Spleen (tissue), 11 donors: ENCODE data around the gene CAGE1. TPM values are rescaled to one million over a fixed set of nuclear protein-coding genes. Genes with fewer than 3 reads are reported as not detected.
A peak's percentile ranks its signal among the peaks of the same experiment; 100 is the strongest.

Experiments used
- DNase-seq: peaks from one replicate; pipeline ENCODE4 v3.0.0-alpha.2; 2020
- H3K27ac ChIP-seq, 8 donors: fragments of 200-600 bp; sonication (generic) in 7 of 8; 1 replicate in 4 of 8; 2 replicates in 4 of 8; pipeline versions ENCODE4 v1.5.0 to v1.8.0; 2016 to 2021; ENCODE audit warnings: inconsistent platforms in 4 of 8, mild to moderate bottlenecking in 4 of 8, moderate library complexity in 1 of 8
- H3K27me3 ChIP-seq, 7 donors: fragments of 200-600 bp; sonication (generic) in 6 of 7; replicated peaks in 1 of 7; 1 replicate in 4 of 7; 2 replicates in 3 of 7; pipeline versions ENCODE4 v1.5.0 to v1.8.0; 2016 to 2021; ENCODE audit warnings: inconsistent platforms in 3 of 7, mild to moderate bottlenecking in 1 of 7
- H3K36me3 ChIP-seq, 6 donors: fragments of 200-600 bp; sonication (generic) in 5 of 6; 1 replicate in 4 of 6; 2 replicates in 2 of 6; pipeline versions ENCODE4 v1.5.0 to v1.8.0; 2016 to 2021; ENCODE audit warnings: inconsistent platforms in 2 of 6
- H3K4me1 ChIP-seq, 6 donors: fragments of 200-600 bp; sonication (generic) in 5 of 6; 1 replicate in 3 of 6; 2 replicates in 3 of 6; pipeline versions ENCODE4 v1.5.0 to v1.8.0; 2016 to 2021; ENCODE audit warnings: inconsistent platforms in 3 of 6
- H3K4me3 ChIP-seq, 8 donors: fragments of 200-600 bp; sonication (generic) in 7 of 8; 1 replicate in 4 of 8; 2 replicates in 4 of 8; pipeline versions ENCODE4 v1.5.0 to v1.8.0; 2016 to 2021; ENCODE audit warnings: inconsistent platforms in 4 of 8, mild to moderate bottlenecking in 4 of 8, moderate library complexity in 2 of 8
- H3K9me3 ChIP-seq, 8 donors: fragments of 200-600 bp; sonication (generic) in 7 of 8; 1 replicate in 4 of 8; 2 replicates in 4 of 8; pipeline versions ENCODE4 v1.5.0 to v1.8.0; 2016 to 2021; ENCODE audit warnings: inconsistent platforms in 4 of 8
- CTCF ChIP-seq, 11 experiments: fragments of 200-600 bp in 7 of 11; fragments of 450-650 bp in 4 of 11; sonication (generic) in 4 of 11; IDR thresholded peaks in 8 of 11; conservative IDR thresholded peaks in 3 of 11; 1 replicate in 7 of 11; 2 replicates in 4 of 11; pipeline versions ENCODE4 v1.4.0 to v1.8.0; 2016 to 2021; ENCODE audit warnings: antibody characterized with exemption in 11 of 11, inconsistent platforms in 4 of 11, mild to moderate bottlenecking in 1 of 11
- POLR2A ChIP-seq, 3 donors: fragments of 450-650 bp; IDR thresholded peaks; one replicate each; pipeline ENCODE4 v1.5.1; 2017; ENCODE audit warnings: antibody characterized with exemption in 3 of 3, mild to moderate bottlenecking in 1 of 3
- POLR2AphosphoS5 ChIP-seq, 3 donors: sonication (generic); formaldehyde crosslinking; IDR thresholded peaks; one replicate each; pipeline ENCODE4 v1.5.1; 2017; ENCODE audit warnings: antibody characterized with exemption in 3 of 3
- WGBS, 5 donors: extraction: QIAGEN DNeasy Blood & Tissue Kit in 3 of 5; methylation state at CpG; one replicate each; pipeline versions ENCODE4 v1.1.5 to v1.1.7; 2013 to 2018; 5-methylcytosine and 5-hydroxymethylcytosine counted together
- intact Hi-C: fragments of 100-400 bp; cut with DNase I; formaldehyde crosslinking; loops from one replicate; pipeline ENCODE4 v1.15.0; 2023; ENCODE audit warnings: low total_unique reads
- polyA plus RNA-seq, 3 donors: library from polyadenylated mRNA; stranded (reverse); fragments of 200-250 nt; gene quantifications; one replicate each; pipeline ENCODE4 v1.2.1, GENCODE V29; 2013
- total RNA-seq, 7 donors: library from RNA; depleted of rRNA in 3 of 7; stranded (reverse); fragments of >200 nt in 3 of 7; fragmentation: NEBNext Ultra II Directional in 4 of 7; extraction: Animal tissue kit (Norgen Biotek cat#: 25700) in 4 of 7; gene quantifications; one replicate each; pipeline versions ENCODE4 v1.1.0 to v1.2.1, GENCODE V29; 2016 to 2021
- donor health status: healthy with polysubstance abuse.
- donor health status: DM: no; HTN: no; CAD: no; lungs with moderate emphysema.
- donor health status: DM: no; HTN: no; CAD: no.
- donor health status: Bipolar disorder and iron deficiency.
- donor health status: healthy.
- donor health status: DM: no; HTN: no; CAD: no.
- donor health status: DM: yes; HTN: yes; CAD: no.

Gene CAGE1
- total and polyA plus RNA-seq, 10 donors = not detected

- intact Hi-C loops = no loop called here
- TF ChIP-seq POLR2AphosphoS5 (IDR thresholded peaks at IDR 0.05) = no peak
- no peak for TF ChIP-seq POLR2A (IDR thresholded peaks at IDR 0.05)
- no peak for TF ChIP-seq CTCF (IDR thresholded peaks at IDR 0.05 in 8 of 11, conservative IDR thresholded peaks at IDR 0.05 in 3 of 11)
- no peak for DNase-seq
- Histone ChIP-seq H3K9me3 (peaks cover 0 to 15% (median 0%) of the 10 kb centered on the region in 8 donors), H3K4me1 (peaks cover 5 to 42% (median 21%) of the 10 kb centered on the region in 6 donors), H3K27me3 (peaks cover 0 to 3% (median 0%) of the 10 kb centered on the region in 7 donors), H3K27ac (no peak overlapping the region), H3K36me3 (no peaks in the 10 kb centered on the region), H3K4me3 (no peak overlapping the region)
- 69 to 79% (median 73%) methylated on average over 1 of the region's 1 CpG for WGBS, 5 donors
Observed at GRCh38 chr6:7434672-7435071, 45.1 kb upstream of the CAGE1 start.

- peaks cover 0 to 6% (median 0%) of the 10 kb centered on the region in 7 donors for H3K27me3 ChIP-seq
- DNase-seq = no peak
- H3K9me3 ChIP-seq = peaks cover 0 to 15% (median 0%) of the 10 kb centered on the region in 8 donors
- peaks cover 0 to 26% (median 15%) of the 10 kb centered on the region in 6 donors for H3K4me1 ChIP-seq
- intact Hi-C loops = no loop called here
- H3K4me3 ChIP-seq = no peak overlapping the region
- TF ChIP-seq CTCF (IDR thresholded peaks at IDR 0.05 in 8 of 11, conservative IDR thresholded peaks at IDR 0.05 in 3 of 11) (no peak), POLR2AphosphoS5 (IDR thresholded peaks at IDR 0.05) (peak in 2 of 3 donors; percentile 8 to 44)
- no peaks in the 10 kb centered on the region for H3K36me3 ChIP-seq
- WGBS, 5 donors = 70 to 77% (median 75%) methylated on average over 5 of the region's 5 CpGs
- H3K27ac ChIP-seq = no peak overlapping the region
Observed at GRCh38 chr6:7433121-7433617, 43.6 kb upstream of the CAGE1 start.

- intact Hi-C loops = no loop called here
- DNase-seq = no peak
- Histone ChIP-seq H3K27me3 (peaks cover 0 to 6% (median 0%) of the 10 kb centered on the region in 7 donors), H3K4me3 (no peak overlapping the region), H3K36me3 (no peaks in the 10 kb centered on the region), H3K27ac (no peak overlapping the region), H3K9me3 (peaks cover 0 to 15% (median 0%) of the 10 kb centered on the region in 8 donors), H3K4me1 (peaks cover 0 to 25% (median 15%) of the 10 kb centered on the region in 6 donors)
- TF ChIP-seq CTCF (IDR thresholded peaks at IDR 0.05 in 8 of 11, conservative IDR thresholded peaks at IDR 0.05 in 3 of 11) (no peak), POLR2A (IDR thresholded peaks at IDR 0.05) (no peak), POLR2AphosphoS5 (IDR thresholded peaks at IDR 0.05) (no peak)
- 81 to 88% (median 86%) methylated on average over 16 of the region's 16 CpGs for WGBS, 5 donors
Observed at GRCh38 chr6:7432391-7433120, 43.0 kb upstream of the CAGE1 start.

GRCh38 chr6:7431674-7432390, 42.3 kb upstream of the CAGE1 start:
- 64 to 80% (median 68%) methylated on average over 23 to 24 of the region's 24 CpGs for WGBS, 5 donors
- intact Hi-C loops = no loop called here

More at GRCh38 chr6:7431674-7432390, 42.3 kb upstream of the CAGE1 start:
- H3K27ac ChIP-seq = no peak overlapping the region
- no peak for TF ChIP-seq POLR2A (IDR thresholded peaks at IDR 0.05)
- no peak for TF ChIP-seq POLR2AphosphoS5 (IDR thresholded peaks at IDR 0.05)
- no peak for TF ChIP-seq CTCF (IDR thresholded peaks at IDR 0.05 in 8 of 11, conservative IDR thresholded peaks at IDR 0.05 in 3 of 11)
- peaks cover 0 to 15% (median 0%) of the 10 kb centered on the region in 8 donors for H3K9me3 ChIP-seq
- no peaks in the 10 kb centered on the region for H3K36me3 ChIP-seq
- peaks cover 0 to 6% (median 0%) of the 10 kb centered on the region in 7 donors for H3K27me3 ChIP-seq
- H3K4me3 ChIP-seq = peak overlapping the region in 1 of 8 donors; percentile 5
- DNase-seq = no peak
- H3K4me1 ChIP-seq = peaks cover 0 to 25% (median 15%) of the 10 kb centered on the region in 6 donors
